Stimulated activated CD8-positive, alpha-beta memory T cell treated with anti-CD3 and anti-CD28 coated beads, Interleukin-7, amount 100 ng/mL, for 1 hour (primary cell): ENCODE results near the gene AASDH.

Experiments
- DNase-seq, 2 donors: peaks; one replicate each; pipeline ENCODE4 v3.0.0-alpha.2; 2020; ENCODE audit warnings: low read depth in 2 of 2

Gene AASDH, protein sequence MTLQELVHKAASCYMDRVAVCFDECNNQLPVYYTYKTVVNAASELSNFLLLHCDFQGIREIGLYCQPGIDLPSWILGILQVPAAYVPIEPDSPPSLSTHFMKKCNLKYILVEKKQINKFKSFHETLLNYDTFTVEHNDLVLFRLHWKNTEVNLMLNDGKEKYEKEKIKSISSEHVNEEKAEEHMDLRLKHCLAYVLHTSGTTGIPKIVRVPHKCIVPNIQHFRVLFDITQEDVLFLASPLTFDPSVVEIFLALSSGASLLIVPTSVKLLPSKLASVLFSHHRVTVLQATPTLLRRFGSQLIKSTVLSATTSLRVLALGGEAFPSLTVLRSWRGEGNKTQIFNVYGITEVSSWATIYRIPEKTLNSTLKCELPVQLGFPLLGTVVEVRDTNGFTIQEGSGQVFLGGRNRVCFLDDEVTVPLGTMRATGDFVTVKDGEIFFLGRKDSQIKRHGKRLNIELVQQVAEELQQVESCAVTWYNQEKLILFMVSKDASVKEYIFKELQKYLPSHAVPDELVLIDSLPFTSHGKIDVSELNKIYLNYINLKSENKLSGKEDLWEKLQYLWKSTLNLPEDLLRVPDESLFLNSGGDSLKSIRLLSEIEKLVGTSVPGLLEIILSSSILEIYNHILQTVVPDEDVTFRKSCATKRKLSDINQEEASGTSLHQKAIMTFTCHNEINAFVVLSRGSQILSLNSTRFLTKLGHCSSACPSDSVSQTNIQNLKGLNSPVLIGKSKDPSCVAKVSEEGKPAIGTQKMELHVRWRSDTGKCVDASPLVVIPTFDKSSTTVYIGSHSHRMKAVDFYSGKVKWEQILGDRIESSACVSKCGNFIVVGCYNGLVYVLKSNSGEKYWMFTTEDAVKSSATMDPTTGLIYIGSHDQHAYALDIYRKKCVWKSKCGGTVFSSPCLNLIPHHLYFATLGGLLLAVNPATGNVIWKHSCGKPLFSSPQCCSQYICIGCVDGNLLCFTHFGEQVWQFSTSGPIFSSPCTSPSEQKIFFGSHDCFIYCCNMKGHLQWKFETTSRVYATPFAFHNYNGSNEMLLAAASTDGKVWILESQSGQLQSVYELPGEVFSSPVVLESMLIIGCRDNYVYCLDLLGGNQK

DNA sequence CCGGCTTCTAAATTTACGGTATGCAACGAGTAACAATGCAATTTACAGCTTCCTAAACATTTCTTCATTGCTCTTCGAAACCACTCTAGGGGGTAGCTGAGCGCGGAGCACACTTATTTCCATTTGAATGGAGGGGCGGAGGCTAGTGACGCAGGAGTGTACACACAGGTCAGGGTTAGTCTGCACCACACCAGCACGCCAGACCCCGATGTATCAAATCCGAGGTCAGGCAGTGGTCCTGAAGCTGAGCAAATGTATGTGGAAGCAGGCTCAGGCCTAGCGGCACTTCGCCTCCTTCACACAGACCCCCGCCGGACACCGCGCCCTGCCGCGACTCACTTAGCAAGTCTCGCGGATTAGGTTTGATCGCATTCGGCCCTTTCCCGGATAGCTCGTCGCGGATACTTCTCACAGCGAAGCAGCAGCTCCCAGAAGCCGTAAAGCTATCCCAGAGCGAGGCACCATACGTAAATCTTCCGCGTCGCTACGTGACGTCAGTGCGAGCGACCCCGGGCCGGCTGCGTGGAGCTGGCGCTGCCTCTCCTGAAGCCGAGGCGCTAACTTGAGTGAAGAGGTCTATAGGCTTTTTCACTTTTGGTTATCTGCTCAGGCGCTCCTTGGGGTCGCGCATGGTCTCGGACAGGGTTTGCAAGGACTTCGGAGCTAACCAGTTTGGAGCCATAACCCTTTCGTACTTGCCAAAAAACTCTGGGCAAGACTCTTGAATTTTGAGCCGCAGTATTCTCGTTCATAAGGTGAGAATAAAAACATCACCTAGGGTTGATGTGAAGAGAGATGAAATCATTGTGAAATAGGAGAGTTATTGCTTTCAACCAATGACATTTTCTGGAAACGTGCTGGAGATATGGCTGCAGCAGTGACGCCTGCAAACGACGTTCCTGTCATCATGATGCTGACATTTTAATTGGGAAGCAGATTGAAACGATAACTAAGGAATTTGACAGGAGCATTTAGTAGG is at the start of gene AASDH:
Gene AASDH (minus strand): TSS at position 469 of the 979 bp plus-strand sequence. CDS start 3,192 bp downstream, outside the sequence.
- DNase-seq = peak; percentile 93 to 96

DNA sequence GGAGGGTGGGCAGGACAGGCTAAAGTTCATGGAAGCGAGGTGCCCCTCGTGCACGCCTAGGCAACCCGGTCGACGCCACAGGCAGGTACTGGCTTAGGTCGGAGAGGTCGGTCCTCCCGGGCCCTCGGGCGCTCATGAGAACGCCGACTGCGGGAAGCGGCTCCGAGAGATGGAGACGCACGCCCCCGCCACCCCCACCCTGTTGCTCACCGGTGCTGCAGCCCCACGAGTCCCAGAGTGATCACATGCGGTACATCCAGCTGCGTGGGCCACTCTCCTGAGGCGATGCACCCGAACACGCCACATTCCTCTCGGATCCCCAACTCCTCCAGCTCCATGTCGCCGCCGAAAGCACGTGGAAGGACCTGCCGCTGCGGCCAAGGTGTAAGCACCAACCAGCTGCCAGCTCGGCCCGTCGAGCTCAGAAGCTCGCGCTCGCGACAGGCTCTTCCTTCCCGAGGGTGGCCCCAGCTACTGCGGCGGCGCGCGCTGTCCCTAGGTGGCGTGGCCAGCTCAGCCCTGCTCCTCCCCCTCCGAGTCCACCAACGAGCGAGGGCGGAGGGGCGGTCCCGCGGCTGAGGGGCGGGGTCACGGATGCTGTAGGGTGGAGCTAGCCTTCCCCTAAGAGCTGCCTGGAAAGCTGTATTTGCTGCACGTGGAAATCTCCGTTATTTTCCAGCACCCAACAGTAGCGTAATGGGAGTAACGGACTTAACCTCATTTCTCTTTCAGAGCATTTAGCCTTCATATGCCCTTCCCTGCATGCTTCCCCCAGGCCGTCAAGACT is 48.0 kb upstream of the AASDH start, which contains the start of gene PPAT:
Gene PPAT (minus strand): TSS at position 476 of the 787 bp plus-strand sequence. CDS start 138 bp downstream, at position 338.
- peak; percentile 97 to 99 for DNase-seq

DNA sequence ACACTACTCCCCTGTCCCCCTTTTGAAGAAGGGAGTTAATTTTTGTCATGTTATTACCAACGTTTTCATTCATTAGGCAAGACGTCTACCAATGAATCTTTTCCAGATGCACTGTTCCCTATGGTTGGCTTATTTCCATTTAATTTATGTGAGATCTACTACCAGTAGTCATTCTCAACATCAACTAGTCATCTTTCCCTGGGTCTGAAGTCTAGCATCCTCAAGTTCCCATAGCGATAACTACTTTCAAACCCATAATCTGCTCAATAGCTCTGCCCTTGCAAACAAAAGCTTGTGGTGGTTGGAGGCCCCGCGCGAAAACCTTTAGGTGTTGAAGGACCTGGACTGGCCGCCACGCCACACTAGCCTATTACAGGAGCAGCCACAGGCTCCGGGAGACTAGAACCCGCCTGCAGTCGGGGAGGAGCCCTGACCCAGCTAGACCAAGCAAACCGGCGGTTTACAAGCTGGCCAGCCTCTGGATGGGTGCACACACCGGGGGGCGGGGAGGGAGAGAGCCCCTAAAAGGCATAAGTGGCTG is 47.4 kb upstream of the AASDH start:
- no peak for DNase-seq

DNA sequence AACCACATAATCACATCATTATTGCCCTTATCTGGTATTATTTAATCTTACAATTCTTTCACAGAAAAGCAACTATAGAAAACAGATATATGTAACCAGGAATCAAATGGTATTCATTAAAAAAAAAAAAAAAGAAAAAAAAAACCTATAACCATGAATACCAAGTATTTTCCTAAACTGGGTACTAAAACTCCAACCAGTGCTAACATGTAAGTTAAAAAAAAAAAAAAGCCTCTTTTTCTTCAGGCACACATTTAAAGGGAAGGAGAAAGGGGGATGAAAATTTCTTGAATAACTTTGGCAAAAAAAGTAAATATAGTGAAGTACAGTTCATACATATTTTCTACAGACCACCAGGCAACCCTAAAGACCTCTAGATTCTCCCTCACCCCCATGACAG is 46.0 kb upstream of the AASDH start:
- DNase-seq = no peak

DNA sequence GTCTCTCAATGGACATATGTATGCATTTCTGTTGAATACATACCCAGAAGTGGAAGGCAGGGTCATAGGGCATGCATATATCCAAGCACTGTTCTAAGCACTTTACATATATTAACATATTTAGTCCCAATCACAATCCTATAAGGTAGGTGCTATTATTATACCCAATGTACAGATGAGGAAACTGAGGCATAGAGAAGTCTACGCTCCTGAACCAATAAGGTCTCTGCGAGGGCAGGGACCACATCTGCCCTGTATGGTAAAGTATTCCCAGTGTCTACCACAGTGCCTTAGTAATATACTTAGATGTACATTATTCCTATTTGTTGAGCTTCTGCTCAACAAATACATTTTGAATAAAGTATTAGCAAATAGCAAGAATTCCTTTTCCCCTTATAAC is 42.9 kb upstream of the AASDH start:
- no peak for DNase-seq

DNA sequence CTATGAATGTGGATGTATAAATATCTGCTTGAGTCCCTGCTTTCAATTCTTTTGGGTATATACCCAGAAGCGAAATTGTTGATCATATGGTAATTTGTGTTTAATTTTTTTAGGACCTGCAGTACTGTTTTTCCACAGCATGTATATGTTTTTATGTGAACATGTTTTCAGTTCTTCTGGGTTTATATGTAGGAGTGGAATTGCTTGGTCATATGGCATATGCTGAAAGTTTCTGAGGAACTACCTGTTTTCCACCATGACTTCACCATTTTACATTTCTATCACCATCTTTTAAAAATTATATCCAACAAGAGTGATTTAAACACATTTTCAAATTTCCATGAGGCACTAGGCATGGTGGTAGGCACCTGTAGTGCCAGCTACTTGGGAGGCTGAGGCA is 39.9 kb upstream of the AASDH start:
- no peak for DNase-seq

DNA sequence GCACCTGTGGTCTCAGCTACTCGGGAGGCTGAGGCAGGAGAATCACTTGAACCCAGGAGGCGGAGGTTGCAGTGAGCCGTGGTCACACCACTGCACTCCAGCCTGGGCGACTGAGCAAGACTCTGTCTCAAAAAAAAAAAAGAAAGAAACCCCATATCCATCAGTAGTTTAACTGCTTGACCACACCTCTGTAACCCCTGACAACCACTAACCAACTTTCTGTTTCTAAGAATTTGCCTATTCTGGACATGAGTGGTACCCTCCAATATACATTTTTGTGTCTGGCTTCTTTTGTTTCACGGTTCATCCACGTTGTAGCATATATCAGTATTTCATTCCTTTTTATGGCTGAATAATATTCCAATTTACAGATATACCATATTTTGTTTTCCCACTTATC is 39.0 kb upstream of the AASDH start:
- DNase-seq = no peak

DNA sequence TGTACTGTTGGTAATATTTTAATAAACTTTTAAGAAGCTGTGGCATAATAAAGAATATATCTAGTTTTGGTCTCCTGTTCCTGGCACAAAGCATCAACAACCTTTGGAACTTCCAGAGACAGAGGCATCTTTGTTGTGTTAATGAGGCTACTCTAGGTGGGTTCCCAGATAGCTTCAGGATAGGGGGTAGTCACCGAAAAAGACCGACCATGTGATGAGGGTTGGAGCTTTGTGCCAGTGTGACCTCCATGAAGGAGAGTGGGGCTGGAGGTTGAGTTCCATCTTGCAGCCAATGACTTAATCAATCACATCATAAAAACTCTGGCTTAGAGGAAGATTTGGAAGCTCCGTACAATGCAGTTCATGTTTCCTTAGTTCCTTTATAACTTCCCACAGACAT is 38.2 kb upstream of the AASDH start:
- DNase-seq = no peak

DNA sequence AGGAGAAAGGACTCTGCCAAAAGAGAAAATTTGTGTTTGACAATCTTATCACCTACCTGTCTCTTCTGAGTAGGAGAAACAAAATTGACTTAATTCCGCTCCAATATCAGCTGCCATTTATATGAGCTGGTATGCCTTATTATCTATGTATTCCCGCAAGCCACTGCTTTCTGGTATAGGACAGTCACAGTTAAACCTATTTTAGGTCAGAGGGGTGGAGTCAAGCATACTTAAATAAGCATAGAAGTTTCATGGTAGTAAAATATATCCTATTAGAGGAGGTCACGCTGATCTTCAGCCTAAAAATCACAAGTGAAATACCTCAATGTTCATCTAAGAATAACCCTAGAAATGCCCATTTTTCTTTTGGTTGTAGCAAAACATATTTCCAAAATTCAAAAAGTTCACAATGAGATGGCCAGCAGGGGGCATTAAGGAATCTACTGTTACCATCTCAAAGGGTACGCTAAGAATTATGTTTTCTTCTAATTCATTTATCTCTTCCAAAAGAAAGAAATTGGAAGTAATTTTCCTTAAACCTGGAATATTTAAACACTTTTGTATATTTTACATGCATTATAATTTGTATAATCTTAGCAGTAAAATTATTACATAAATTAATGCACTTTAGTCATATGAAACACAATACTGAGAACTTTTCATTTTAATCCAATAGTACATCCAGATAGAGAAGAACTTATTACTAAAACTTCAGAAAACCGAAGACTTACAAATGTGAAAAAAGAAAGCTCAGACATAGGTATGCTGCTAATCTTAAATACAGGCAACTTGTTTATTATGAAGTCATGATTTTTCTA is 37.6 kb upstream of the AASDH start:
- DNase-seq = no peak

DNA sequence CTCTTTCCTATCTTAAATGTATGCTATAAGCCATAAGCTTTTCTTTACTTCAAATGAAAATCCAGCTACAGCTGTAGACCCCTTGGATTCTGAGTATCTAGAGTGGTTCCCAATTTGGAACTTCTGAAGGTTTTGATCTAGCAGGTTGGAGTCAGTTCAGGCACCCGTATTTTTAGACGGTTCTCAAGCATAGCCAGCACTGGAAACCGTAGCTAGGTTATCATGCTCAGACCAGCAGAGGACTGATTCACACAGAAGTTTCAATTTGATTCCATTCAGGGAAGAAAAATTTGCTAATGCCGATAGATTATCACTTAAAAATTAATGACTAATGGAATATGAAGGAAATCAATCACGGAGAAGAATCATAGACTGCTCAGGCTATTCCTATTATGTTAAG is 36.9 kb upstream of the AASDH start:
- no peak for DNase-seq

DNA sequence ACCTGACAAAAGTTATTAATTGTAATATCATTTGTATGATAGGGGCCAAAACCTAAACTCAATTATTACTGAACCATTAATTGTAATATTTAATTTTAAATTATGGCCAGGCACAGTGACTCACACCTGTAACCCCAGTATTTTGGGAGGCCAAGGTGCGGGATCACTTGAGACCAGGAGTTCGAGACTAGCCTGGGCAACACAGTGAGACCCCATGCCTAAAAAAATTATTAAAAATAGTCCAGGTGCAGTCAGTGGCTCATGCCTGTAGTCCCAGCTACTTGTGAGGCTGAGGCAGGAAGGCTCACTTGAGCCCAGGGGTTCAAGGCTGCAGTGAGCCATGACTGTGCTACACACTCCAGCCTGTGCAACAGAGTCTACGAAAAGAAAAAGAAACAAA is 30.1 kb upstream of the AASDH start:
- no peak for DNase-seq

DNA sequence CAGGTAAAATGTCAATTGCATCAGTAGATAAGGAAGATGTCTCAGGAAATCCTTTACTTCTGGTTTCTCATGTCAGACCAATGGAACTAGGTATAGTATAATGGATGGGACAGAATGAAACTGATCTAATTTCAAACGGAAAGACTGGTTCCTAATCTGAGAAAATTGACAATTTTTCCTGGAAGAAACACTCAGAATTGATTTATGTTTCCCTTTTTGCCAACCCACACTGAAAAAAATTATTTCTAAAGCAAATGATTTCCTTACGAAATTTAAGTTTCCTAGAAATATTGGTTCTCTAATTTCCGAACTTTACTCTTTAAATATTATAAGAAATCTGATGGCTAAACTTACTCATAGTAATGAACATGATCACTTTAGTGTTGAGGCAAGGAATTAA is 29.1 kb upstream of the AASDH start:
- DNase-seq = no peak

DNA sequence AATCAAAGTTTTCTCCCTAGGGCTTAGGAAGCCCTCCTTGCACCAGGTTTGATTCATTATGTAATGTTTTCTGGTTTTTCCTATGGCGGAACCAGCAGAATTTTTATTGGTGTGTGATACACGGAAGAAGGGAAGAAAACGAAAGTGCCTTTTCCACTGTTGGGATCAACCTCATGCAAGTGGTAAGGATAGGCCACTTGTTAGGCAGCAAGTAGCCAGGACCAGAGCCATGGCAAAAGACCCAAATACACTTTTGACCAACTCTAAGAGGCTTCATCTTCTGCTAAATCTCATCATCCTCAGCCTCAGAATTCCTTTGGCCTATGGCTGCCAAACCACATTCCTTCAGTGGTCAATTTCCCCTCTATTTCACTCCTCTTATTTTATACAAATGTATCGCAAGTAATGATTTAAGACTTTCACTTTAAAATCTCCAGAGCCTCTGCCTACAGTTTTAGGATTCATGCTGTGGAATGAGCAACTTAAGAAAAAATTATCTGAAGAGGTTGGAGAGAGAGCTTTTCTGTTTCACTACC is 26.9 kb upstream of the AASDH start:
- no peak for DNase-seq

DNA sequence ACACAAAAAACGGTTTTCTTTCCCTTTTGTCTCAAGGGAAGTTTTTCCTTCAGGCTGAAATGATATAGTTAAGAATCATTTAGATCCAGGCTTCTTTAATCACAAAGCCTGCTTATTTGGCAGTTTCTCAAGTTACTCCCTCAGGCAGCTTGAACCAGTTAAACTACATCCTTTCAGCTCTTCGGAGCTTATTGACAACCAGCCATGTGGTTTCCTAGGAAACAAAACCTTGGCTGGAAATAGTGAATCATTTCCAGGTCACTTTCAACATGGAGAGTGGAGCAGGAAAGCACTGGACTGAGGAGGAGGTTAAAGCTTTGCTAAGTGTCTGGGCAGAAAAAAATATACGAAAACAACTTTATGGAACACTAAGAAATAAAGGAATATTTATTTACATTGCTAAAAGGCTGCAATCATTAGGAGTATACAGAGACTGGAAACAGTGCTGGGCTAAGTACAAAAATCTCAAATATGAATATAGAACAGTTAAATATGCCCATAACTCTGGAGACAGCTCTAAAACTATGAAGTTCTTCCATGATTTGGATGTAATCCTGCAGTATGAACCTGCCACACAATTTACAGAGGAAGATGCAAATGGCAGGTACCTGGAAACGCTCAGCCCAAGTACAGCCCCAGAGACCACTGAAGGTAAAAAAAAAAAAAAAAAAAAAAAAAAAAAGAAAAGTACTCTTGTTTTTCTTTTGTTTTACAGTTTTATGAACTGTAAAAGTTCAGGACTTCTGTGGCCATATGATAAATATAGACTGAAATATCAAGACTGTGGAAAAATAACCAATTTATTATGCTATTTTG is 23.2 kb upstream of the AASDH start:
- no peak for DNase-seq

DNA sequence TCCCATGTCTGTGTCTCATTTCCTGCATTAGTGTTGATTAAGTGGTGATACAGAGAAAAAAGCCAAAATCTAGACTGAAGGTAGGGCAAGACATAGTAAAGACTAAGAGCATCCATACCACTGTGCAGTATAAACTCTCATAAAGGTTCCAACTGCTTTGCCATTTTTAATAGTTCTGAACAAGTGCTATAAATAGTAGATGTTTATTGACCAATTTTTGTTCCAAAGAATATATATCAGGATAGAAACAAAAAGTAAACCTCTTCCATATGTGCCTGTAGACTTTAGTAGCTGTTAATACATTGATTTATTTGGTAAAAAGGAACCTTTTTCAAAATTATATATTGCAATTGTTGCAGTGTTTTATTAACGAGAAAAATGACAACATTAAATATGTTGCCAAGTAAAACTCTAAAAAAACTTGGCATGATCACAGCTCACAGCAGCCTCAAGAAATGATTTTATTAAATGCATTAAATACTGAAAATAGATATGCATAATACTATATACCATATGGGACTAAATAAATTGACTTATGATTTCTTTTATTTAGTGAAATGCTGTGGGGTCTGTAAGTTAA is 22.3 kb upstream of the AASDH start:
- no peak for DNase-seq

DNA sequence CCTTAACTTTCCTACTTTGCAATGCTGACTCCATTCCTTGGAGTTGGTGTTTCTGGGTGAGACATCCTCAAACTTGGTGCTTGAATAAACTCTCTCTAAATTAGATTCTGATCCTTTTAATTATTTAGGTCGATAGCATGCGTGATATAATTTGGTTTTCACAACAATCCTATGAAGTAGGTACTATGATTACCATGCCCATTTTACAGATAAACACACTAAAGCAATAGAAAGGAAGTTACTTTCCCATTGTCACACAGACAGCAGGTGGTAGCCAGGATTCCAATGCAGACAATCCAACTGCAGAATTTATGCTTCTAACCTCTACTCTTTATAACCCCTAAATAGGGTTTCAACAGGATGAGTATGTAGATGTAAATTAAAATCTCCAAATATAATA is 21.7 kb upstream of the AASDH start:
- no peak for DNase-seq

DNA sequence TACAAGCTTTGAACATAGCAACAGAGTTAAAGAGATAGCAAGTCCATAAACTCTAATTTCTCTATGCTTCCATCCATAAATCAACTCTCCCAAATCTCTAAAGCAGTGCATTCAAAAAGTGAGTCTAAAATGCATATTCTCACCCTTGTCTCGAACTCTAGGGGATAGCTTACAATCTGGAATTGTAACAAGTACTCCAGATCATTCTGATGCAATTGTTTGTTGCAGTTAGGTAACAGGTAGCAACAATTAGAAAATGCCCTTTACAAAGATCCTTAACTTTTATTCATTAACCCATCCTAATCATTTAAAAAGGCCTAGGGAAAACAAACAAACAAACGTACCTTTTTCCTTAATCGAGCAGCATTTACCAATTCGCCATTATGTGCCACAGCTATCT is 18.9 kb upstream of the AASDH start:
- DNase-seq = no peak

DNA sequence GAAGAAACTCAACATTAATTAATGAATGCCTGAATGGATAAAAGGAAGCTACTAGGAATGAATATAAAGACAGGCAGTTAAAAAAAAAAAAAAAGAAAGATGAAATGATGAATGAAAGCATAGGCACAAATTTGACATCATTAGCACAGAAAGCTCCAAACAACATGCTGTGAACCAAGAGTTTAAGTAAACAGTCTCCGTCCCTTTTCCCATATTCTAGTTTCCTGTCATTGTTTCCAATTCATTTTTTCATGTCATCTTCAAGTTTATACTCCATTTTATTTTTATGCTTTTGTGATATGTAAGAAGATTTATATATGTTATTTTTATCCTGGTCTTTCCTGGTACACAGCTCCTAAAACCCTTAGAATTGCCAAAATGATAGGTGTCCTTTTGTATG is 17.7 kb upstream of the AASDH start:
- no peak for DNase-seq
